ENCODE results near the gene SPAG9.

DNA sequence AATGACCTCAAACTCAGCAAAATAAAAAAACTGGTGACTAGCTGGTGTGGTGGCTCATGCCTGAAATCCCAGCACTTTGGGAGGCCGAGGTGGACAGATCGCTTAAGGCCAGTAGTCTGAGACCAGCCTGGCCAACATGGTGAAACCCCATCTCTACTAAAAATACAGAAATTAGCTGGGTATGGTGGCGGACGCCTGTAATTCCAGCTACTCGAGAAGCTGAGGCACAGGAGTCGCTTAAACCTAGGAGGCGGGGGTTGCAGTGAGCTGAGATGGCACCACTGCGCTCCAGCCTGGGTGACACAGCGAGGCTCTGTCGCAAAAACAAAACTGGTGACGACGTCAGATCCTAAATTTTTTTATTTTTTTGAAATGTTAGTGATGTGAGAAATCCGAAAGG, 172.0 kb downstream of the SPAG9 start:
- TF ChIP-seq POLR2A (IDR thresholded peaks at IDR 0.05; ENCODE audit: low read depth, low read length), result no peak
- no peak for TF ChIP-seq TAF1 (IDR thresholded peaks at IDR 0.05; ENCODE audit: borderline replicate concordance, low read depth, low read length)
- TF ChIP-seq POLR2AphosphoS5 (IDR thresholded peaks at IDR 0.05; ENCODE audit: low read depth, low read length), result no peak

All from GM12892 (cell line).